Tibial artery (tissue), 4 donors: ENCODE results near the gene SCLY.

Source experiments
- DNase-seq, 2 donors: peaks; one replicate each; pipeline ENCODE4 v3.0.0-alpha.2; 2019
- H3K27ac ChIP-seq, 2 donors: fragments of 200-600 bp; sonication (generic) in 1 of 2; 1 replicate in 1 of 2; 2 replicates in 1 of 2; pipeline ENCODE4 v1.5.1; 2018 to 2019; ENCODE audit warnings: mild to moderate bottlenecking in 1 of 2
- H3K27me3 ChIP-seq, 2 donors: fragments of 200-600 bp; sonication (generic) in 1 of 2; one replicate each; pipeline versions ENCODE4 v1.5.1 to v1.6.0; 2016 to 2019
- H3K36me3 ChIP-seq, 3 donors: fragments of 200-600 bp; sonication (generic) in 2 of 3; one replicate each; pipeline ENCODE4 v1.5.1; 2016 to 2019; ENCODE audit warnings: mild to moderate bottlenecking in 2 of 3
- H3K4me1 ChIP-seq, 4 donors: fragments of 200-600 bp; sonication (generic) in 2 of 4; 1 replicate in 3 of 4; 2 replicates in 1 of 4; pipeline ENCODE4 v1.5.1; 2016 to 2019
- H3K4me3 ChIP-seq, 2 donors: fragments of 200-600 bp; sonication (generic) in 1 of 2; 1 replicate in 1 of 2; 2 replicates in 1 of 2; pipeline ENCODE4 v1.5.1; 2018 to 2019; ENCODE audit warnings: mild to moderate bottlenecking in 2 of 2
- H3K9me3 ChIP-seq, 3 donors: fragments of 200-600 bp; sonication (generic) in 1 of 3; one replicate each; pipeline ENCODE4 v1.5.1; 2016 to 2019
- CTCF ChIP-seq, 2 experiments: fragments of 200-600 bp in 1 of 2; fragments of 450-650 bp in 1 of 2; IDR thresholded peaks; one replicate each; pipeline ENCODE4 v1.5.1; 2017 to 2019; ENCODE audit warnings: antibody characterized with exemption in 2 of 2, mild to moderate bottlenecking in 1 of 2, moderate library complexity in 1 of 2
- intact Hi-C: fragments of 100-400 bp; cut with DNase I; formaldehyde crosslinking; loops from one replicate; pipeline ENCODE4 v1.15.0; 2023; ENCODE audit warnings: low total_unique reads

The SCLY gene

DNA sequence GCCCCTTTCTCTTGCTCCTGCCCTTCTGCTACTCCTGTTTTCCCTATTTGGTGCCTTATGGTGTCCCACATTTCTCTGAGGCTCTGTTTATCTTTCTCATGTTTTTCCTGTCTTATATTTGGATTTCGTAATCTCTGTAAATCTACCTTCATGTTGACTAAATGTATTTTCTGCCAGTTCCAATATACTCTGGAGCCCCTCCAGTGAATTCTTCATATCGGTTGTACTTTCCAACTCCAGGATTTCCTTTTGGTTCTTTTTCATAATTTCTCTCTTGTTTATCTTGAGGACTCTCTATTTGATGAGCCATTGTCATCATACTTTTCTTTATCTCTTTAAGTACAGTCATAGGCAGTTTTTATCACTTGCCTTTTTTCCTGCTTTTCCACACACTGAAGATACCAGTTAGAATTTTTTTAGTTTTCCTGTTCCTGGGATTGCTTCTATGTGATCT lies 19.1 kb downstream of the SCLY start:
- Histone ChIP-seq H3K4me3 (no peak overlapping the region), H3K9me3 (no peaks in the 10 kb centered on the region), H3K36me3 (peaks cover 23 to 39% (median 39%) of the 10 kb centered on the region in 3 donors), H3K27me3 (no peaks in the 10 kb centered on the region), H3K4me1 (no peaks in the 10 kb centered on the region), H3K27ac (no peak overlapping the region)
- DNase-seq: no peak
- intact Hi-C loops: loop anchor here (10.0 kb wide), 1 partner anchor 115 kb away; no protein-coding TSS in a partner anchor
- TF ChIP-seq CTCF (IDR thresholded peaks at IDR 0.05): no peak

DNA sequence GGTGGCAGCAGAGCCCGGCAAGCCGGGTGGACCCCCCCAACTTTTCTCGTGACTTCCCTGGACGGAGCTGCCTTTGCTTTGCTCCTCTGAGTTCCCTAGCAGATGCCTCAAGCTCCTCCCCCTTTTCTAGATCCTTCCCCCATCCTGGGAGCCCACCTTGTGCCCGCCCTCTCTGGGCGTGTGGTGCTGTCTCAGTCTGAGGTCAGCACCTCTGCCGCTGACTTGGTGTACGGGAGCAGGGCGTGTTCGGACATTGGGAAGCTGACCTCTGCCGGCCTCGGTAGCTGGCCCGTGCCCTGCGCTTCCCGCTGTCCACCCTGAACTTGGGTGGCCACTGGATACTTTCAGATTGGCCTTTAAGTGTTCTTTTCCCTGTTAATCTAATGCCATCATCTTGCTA lies 19.7 kb downstream of the SCLY start:
- intact Hi-C loops: loop anchor here (10.0 kb wide), 1 partner anchor 114 kb away; no protein-coding TSS in a partner anchor
- TF ChIP-seq CTCF (IDR thresholded peaks at IDR 0.05): no peak
- DNase-seq: no peak
- Histone ChIP-seq H3K27ac (no peak overlapping the region), H3K36me3 (peaks cover 23 to 43% (median 39%) of the 10 kb centered on the region in 3 donors), H3K4me1 (no peaks in the 10 kb centered on the region), H3K27me3 (no peaks in the 10 kb centered on the region), H3K4me3 (no peak overlapping the region), H3K9me3 (no peaks in the 10 kb centered on the region)

- H3K27me3 ChIP-seq: no peaks in the 10 kb centered on the region
- no peak for DNase-seq
- TF ChIP-seq CTCF (IDR thresholded peaks at IDR 0.05): no peak
- H3K4me1 ChIP-seq: no peaks in the 10 kb centered on the region
- intact Hi-C loops: loop anchor here (10.0 kb wide), 1 partner anchor 114 kb away; no protein-coding TSS in a partner anchor
- peaks cover 23 to 44% (median 41%) of the 10 kb centered on the region in 3 donors for H3K36me3 ChIP-seq
- no peak overlapping the region for H3K4me3 ChIP-seq
- H3K9me3 ChIP-seq: no peaks in the 10 kb centered on the region
- no peak overlapping the region for H3K27ac ChIP-seq
These were observed 20.3 kb downstream of the SCLY start for GRCh38 chr2:238081150-238081549.

GRCh38 chr2:238081561-238081960 lies 20.8 kb downstream of the SCLY start:
- H3K27ac ChIP-seq: no peak overlapping the region
- no peak for DNase-seq

GRCh38 chr2:238082151-238082550 lies 21.4 kb downstream of the SCLY start:
- Histone ChIP-seq H3K27ac (no peak overlapping the region), H3K4me3 (no peak overlapping the region), H3K4me1 (no peaks in the 10 kb centered on the region), H3K9me3 (no peaks in the 10 kb centered on the region), H3K36me3 (peaks cover 23 to 44% (median 42%) of the 10 kb centered on the region in 3 donors), H3K27me3 (no peaks in the 10 kb centered on the region)
- intact Hi-C loops: loop anchor here (10.0 kb wide), 1 partner anchor 113 kb away; no protein-coding TSS in a partner anchor
- no peak for TF ChIP-seq CTCF (IDR thresholded peaks at IDR 0.05)
- no peak for DNase-seq

More at GRCh38 chr2:238081561-238081960, 20.8 kb downstream of the SCLY start:
- intact Hi-C loops: loop anchor here (10.0 kb wide), 1 partner anchor 113 kb away; no protein-coding TSS in a partner anchor
- no peak for TF ChIP-seq CTCF (IDR thresholded peaks at IDR 0.05)
- Histone ChIP-seq H3K36me3 (peaks cover 23 to 44% (median 42%) of the 10 kb centered on the region in 3 donors), H3K4me1 (no peaks in the 10 kb centered on the region), H3K9me3 (no peaks in the 10 kb centered on the region), H3K4me3 (no peak overlapping the region), H3K27me3 (no peaks in the 10 kb centered on the region)
